Breast epithelium (tissue), 4 donors: Measurements from ENCODE around the gene NUDT9. TPM values are rescaled to one million over a fixed set of nuclear protein-coding genes. Genes with fewer than 3 reads are reported as not detected.
"Not testable (repeated sequence)": the region's sequence is repeated elsewhere in the genome, so short reads cannot be mapped to it uniquely, and the experiment has no call there.

Source experiments
- DNase-seq, 2 donors: peaks; one replicate each; pipeline ENCODE4 v3.0.0-alpha.2; 2019; ENCODE audit warnings: low spot score in 2 of 2
- H3K27ac ChIP-seq, 2 donors: fragments of 200-600 bp; sonication (generic) in 1 of 2; one replicate each; pipeline ENCODE4 v1.5.1; 2016 to 2019; ENCODE audit warnings: mild to moderate bottlenecking in 1 of 2
- H3K27me3 ChIP-seq, 2 donors: fragments of 200-600 bp; sonication (generic) in 1 of 2; one replicate each; pipeline versions ENCODE4 v1.5.1 to v1.6.0; 2017 to 2019; ENCODE audit warnings: control low read depth in 1 of 2, mild to moderate bottlenecking in 1 of 2
- H3K36me3 ChIP-seq: fragments of 200-600 bp; one replicate; pipeline ENCODE4 v1.5.1; 2019
- H3K4me1 ChIP-seq, 2 donors: fragments of 200-600 bp; sonication (generic); one replicate each; pipeline ENCODE4 v1.5.1; 2016 to 2019; ENCODE audit warnings: control low read depth in 1 of 2
- H3K4me3 ChIP-seq, 3 donors: fragments of 200-600 bp; sonication (generic); 1 replicate in 2 of 3; 2 replicates in 1 of 3; pipeline ENCODE4 v1.5.1; 2016 to 2019; ENCODE audit warnings: mild to moderate bottlenecking in 3 of 3, moderate library complexity in 2 of 3
- H3K9me3 ChIP-seq, 2 donors: fragments of 200-600 bp; sonication (generic) in 1 of 2; one replicate each; pipeline ENCODE4 v1.5.1; 2016 to 2019; ENCODE audit warnings: control low read depth in 1 of 2
- CTCF ChIP-seq, 3 donors: fragments of 450-650 bp; IDR thresholded peaks; one replicate each; pipeline ENCODE4 v1.5.1; 2016 to 2017; ENCODE audit warnings: antibody characterized with exemption in 3 of 3, mild to moderate bottlenecking in 3 of 3, moderate library complexity in 3 of 3
- POLR2A ChIP-seq: fragments of 450-650 bp; IDR thresholded peaks from one replicate; pipeline ENCODE4 v1.6.1; 2016; ENCODE audit warnings: antibody characterized with exemption, mild to moderate bottlenecking, moderate library complexity
- POLR2AphosphoS5 ChIP-seq, 3 donors: sonication (generic); formaldehyde crosslinking; IDR thresholded peaks; one replicate each; pipeline ENCODE4 v1.6.1; 2017; ENCODE audit warnings: antibody characterized with exemption in 3 of 3
- intact Hi-C: fragments of 100-400 bp; cut with DNase I; formaldehyde crosslinking; loops from one replicate; pipeline ENCODE4 v1.15.1; 2023; ENCODE audit warnings: low total_unique reads
- total RNA-seq, 3 donors: library from RNA; depleted of rRNA; stranded (reverse); fragments of >200 nt; gene quantifications; one replicate each; pipeline ENCODE4 v1.1.0, GENCODE V29; 2016

The NUDT9 gene
- total RNA-seq, 3 donors from 2014 or later = 20.5 to 38.8 (median 28.8) TPM

GRCh38 chr4:87478732-87479250, 56.4 kb downstream of the NUDT9 start:
- TF ChIP-seq POLR2AphosphoS5 (IDR thresholded peaks at IDR 0.05) = no peak
- TF ChIP-seq POLR2A = no peak
- no peak for TF ChIP-seq CTCF (IDR thresholded peaks at IDR 0.05)
- no peak for DNase-seq
- H3K4me3 ChIP-seq = no peak overlapping the region
- no peaks in the 10 kb centered on the region for H3K36me3 ChIP-seq
- no peaks in the 10 kb centered on the region for H3K4me1 ChIP-seq
- H3K9me3 ChIP-seq = no peaks in the 10 kb centered on the region
- intact Hi-C loops = no loop called here
- no peak overlapping the region for H3K27ac ChIP-seq
- no peaks in the 10 kb centered on the region for H3K27me3 ChIP-seq

- DNase-seq = no peak
- Histone ChIP-seq H3K4me1 (no peaks in the 10 kb centered on the region), H3K27me3 (no peaks in the 10 kb centered on the region), H3K9me3 (no peaks in the 10 kb centered on the region), H3K27ac (no peak overlapping the region), H3K36me3 (no peaks in the 10 kb centered on the region), H3K4me3 (no peak overlapping the region)
- no peak for TF ChIP-seq POLR2A
- TF ChIP-seq POLR2AphosphoS5 (IDR thresholded peaks at IDR 0.05) = no peak
- TF ChIP-seq CTCF (IDR thresholded peaks at IDR 0.05) = no peak
- intact Hi-C loops = no loop called here
Observed at GRCh38 chr4:87481377-87481776, 59.0 kb downstream of the NUDT9 start.

DNA sequence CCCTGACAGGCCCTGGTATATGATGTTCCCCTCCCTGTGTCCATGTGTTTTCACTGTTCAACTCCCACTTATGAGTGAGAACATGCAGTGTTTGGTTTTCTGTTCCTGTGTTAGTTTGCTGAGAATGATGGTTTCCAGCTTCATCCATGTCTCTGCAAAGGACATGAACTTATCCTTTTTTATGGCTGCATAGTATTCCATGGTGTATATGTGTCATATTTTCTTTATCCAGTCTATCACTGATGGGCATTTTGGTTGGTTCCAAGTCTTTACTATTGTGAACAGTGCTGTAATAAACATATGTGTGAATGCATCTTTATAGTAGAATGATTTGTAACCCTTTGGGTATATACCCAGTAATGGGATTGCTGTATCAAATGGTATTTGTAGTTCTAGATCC, 60.9 kb downstream of the NUDT9 start:
- H3K9me3 ChIP-seq, DNase-seq, H3K27ac ChIP-seq, H3K27me3 ChIP-seq, H3K4me1 ChIP-seq, H3K4me3 ChIP-seq, H3K36me3 ChIP-seq, intact Hi-C loops: not testable (repeated sequence)

DNA sequence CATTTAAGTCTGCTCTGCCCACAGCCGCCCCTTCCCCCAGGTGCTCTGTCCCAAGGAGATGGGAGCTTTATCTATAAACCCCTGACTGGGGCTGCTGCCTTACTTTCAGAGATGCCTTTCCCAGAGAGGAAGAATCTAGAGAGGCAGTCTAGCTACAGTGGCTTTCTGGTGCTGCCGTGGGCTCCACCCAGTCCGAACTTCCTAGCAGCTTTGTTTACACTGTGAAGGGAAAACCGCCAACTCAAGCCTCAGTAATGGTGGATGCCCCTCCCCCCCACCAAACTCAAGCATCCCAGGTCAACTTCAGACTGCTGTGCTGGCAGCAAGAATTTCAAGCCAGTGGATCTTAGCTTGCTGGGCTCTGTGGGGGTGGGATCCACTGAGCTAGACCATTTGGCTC, 66.3 kb downstream of the NUDT9 start:
- H3K27ac ChIP-seq = peak overlapping the region; percentile 25 to 71
- H3K27me3 ChIP-seq, H3K9me3 ChIP-seq, H3K4me1 ChIP-seq, H3K36me3 ChIP-seq, DNase-seq, intact Hi-C loops, H3K4me3 ChIP-seq: not testable (repeated sequence)

DNA sequence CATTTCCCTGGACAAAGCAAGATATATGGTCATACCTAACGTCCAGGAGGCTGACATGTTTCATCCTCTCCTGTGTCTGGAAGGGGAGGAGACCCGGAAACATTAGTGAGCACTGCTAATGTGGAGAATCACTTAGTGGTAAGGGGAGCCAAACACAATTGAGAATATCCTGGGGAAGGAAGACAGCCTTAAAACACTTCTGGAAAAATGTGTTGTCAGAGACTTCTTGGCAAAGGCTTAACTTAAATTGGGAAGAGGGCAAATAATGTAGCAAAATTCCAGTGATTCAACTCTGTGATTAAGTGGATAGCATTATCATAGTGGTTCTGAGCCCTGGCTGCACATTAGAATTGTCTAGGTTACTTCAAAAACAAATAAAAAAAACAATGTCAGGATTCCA, 67.3 kb downstream of the NUDT9 start:
- intact Hi-C loops = no loop called here
- Histone ChIP-seq H3K36me3 (no peaks in the 10 kb centered on the region), H3K9me3 (no peaks in the 10 kb centered on the region), H3K27me3 (no peaks in the 10 kb centered on the region), H3K4me1 (no peaks in the 10 kb centered on the region), H3K4me3 (no peak overlapping the region), H3K27ac (peak overlapping the region in 1 of 2 donors; percentile 71)
- TF ChIP-seq CTCF (IDR thresholded peaks at IDR 0.05) = no peak
- no peak for TF ChIP-seq POLR2AphosphoS5 (IDR thresholded peaks at IDR 0.05)
- TF ChIP-seq POLR2A = no peak
- DNase-seq = no peak

DNA sequence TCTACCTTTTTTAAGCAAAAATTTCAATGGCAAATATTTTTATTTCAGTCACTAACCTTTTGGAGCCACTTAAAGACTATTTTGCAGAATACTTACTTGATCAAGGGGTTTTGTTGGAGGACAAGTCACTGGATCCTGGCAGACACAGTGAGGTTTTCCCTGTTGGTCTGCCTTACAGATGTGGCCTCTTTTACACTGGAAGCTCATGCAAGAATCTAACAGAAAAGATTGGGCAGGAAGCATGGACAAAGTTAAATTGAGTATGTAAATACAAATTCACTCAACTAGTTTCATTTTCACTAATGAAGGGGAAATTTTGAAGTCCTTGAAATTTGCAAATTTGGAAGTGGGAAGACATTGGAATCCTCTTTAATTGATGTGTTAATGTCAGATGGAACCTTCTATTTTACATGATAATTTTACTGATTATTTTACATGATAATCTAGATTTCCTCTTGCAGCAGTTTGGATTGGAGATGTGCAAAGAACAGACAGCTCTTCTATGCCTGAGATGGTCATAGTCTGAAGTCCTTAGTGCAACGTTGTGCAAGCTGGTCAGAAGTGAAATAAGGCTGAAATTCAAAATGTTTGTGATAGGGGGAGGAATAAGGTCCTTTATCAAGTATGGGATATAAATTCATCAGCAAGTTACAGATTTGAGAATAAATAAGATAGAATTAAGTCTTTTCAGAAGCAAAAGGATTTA, 68.4 kb downstream of the NUDT9 start:
- Histone ChIP-seq H3K36me3 (no peaks in the 10 kb centered on the region), H3K9me3 (no peaks in the 10 kb centered on the region), H3K4me3 (no peak overlapping the region), H3K27me3 (no peaks in the 10 kb centered on the region), H3K27ac (peak overlapping the region in 1 of 2 donors; percentile 60), H3K4me1 (no peaks in the 10 kb centered on the region)
- intact Hi-C loops = no loop called here
- no peak for DNase-seq
- TF ChIP-seq CTCF (IDR thresholded peaks at IDR 0.05) (no peak), POLR2A (no peak), POLR2AphosphoS5 (IDR thresholded peaks at IDR 0.05) (no peak)
